KG1 (cell line): ENCODE measurements around the gene TMEM62.

ENCODE experiments used
- DNase-seq: peaks from one replicate; lab custom pipeline; 2025; lab: John Stamatoyannopoulos, UW

The TMEM62 gene

GRCh38 chr15:43133430-43134156, at the start of gene TMEM62:
TSS of gene TMEM62 (plus strand) at chr15:43133586. CDS start at chr15:43133803, 217 bp downstream.
- DNase-seq, result peak; percentile 36

GRCh38 chr15:43085921-43086320, 47.5 kb upstream of the TMEM62 start:
- no peak for DNase-seq

GRCh38 chr15:43086551-43086950, 46.8 kb upstream of the TMEM62 start:
- no peak for DNase-seq

GRCh38 chr15:43091859-43092258, 41.5 kb upstream of the TMEM62 start:
- no peak for DNase-seq

GRCh38 chr15:43093026-43093425, 40.4 kb upstream of the TMEM62 start:
- no peak for DNase-seq

- no peak for DNase-seq
Observed at GRCh38 chr15:43094416-43095030, 38.9 kb upstream of the TMEM62 start.

- no peak for DNase-seq
Observed at GRCh38 chr15:43095243-43095642, 38.1 kb upstream of the TMEM62 start.

DNA sequence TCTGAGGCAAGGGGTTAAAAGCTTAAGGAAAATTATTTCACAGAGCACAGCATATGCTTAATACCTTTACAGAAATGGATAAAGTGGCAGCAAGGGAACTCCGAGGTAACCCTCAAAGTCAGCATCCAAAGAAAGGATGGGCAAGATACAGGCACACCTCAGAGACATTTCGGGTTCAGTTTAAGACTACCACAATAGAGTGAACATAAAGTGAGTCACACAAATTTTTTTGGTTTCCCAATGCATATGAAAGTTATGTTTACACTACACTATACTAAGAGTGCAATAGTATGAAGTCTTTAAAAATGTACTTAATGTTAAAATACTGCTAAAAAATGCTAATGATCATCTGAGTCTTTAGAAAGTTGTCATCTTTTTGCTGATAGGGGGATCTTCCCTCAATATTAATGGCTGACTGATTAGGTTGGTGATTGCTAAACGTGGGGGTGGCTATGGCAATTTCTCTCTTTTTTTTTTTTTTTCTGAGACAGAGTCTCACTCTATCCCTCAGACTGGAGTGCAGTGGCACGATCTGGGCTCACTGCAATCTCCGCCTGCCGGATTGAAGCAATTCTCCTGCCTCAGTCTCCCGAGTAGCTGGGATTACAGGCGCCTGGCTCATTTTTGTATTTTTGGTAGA, 37.6 kb upstream of the TMEM62 start:
- no peak for DNase-seq

GRCh38 chr15:43096411-43096810, 37.0 kb upstream of the TMEM62 start:
- no peak for DNase-seq

DNA sequence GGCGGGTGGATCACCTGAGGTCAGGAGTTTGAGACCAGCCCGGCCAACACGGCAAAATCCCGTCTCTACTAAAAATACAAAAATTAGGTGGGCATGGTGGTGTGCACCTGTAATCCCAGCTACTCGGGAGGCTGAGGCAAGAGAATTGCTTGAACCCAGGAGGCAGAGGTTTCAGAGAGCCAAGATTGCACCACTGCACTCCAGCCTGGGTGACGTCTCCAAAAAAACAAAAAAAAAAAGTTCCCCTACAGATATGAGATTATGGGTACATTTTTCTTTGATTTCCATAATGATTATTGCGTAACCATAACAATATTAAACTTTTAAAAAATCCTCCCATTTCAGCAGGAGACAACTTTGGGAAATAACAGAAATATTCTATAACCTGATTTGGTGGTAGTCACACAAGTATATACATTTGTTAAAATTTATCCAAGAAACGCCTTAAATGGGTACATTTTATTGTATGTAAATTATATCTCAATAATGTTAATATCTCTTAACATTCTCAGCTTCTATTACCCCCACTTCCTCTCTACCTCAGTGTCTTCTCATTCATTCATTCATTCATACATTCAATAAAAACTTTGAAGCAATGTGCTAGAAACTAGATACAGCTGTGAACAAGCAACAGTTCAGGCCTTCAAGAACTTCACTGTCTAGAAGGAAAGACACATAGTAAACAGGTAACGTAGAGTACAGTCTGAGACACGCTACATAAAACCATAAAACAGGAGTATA, 34.1 kb upstream of the TMEM62 start:
- no peak for DNase-seq

GRCh38 chr15:43100971-43101370, 32.4 kb upstream of the TMEM62 start:
- no peak for DNase-seq

- DNase-seq, result no peak
Observed at GRCh38 chr15:43102187-43102586, 31.2 kb upstream of the TMEM62 start.

GRCh38 chr15:43103907-43104306, 29.5 kb upstream of the TMEM62 start:
- no peak for DNase-seq

DNA sequence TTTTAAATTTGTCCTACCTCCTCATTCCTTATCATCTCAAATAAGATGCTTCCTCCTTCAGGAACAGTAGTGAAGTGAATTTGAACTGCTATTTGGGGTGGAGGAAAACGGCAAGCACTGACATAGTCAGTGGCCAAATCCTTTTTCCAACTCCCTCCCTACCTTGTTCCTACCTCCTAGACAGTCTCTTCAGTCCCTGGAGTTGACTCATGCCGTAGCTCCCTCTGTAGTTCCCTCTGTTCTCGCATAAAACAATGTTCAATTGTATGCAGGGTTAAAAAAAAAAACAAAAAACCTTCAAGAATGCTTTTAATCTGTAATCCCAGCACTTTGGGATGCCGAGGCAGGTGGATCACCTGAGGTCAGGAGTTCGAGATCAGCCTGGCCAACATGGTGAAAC, 29.0 kb upstream of the TMEM62 start:
- no peak for DNase-seq

- peak; percentile 29 for DNase-seq
Observed at GRCh38 chr15:43105077-43105736, 28.2 kb upstream of the TMEM62 start.

DNA sequence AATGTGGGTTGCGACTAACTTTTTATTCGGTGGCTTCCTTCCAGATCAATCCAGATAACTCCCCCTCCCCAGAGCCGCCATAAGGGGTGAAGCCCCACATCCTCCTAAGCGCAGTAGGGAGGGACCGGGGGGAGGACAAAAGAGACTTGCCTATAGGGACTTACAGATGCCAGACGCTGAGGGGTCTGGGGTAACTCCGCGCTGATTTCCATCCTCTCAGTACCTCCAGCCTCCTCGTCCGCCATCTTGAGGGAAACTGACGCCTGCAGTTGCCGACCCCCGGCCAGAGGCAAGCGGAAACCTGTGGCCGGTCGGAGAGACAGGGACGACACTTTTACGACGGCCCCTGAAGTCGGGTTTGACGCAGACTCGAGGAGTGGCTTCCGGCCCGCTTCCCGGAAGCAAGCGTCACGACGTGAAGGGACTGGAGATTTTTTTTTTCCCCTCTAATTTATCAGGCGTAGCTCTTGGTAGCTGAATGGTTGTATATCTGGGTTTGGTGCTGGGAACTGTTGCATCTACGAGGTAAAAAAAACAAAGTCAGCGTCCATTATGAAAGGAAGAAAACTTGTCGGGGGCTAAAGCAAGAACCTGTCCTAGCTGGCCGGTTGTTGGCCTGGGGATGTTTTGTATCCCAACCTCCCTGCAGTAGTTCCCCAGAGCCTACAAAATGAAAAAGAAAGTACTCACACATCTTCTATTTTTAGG, 27.5 kb upstream of the TMEM62 start, which contains the start of gene UBR1:
TSS of gene UBR1 (minus strand) at position 261 of the 708 bp plus-strand sequence. CDS start at position 245, 16 bp downstream.
- peak; percentile 86 for DNase-seq

DNA sequence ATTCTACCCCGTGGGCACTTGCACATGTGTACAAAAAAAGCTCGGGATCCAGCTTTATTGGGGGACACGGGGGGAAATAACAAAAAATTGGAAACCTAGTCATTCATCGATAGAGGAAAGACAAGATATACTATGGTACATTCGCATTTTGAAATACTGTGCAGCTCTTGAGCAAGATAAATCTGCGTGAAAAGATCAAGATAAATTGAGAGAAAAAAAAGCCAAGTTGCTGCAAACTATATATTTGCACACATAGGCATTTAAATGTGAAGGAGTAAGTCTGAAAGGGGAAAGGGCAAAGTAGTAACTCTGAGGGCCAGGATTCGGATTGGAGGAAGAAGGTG, 26.9 kb upstream of the TMEM62 start:
- no peak for DNase-seq

GRCh38 chr15:43107751-43108150, 25.6 kb upstream of the TMEM62 start:
- DNase-seq, result no peak

DNA sequence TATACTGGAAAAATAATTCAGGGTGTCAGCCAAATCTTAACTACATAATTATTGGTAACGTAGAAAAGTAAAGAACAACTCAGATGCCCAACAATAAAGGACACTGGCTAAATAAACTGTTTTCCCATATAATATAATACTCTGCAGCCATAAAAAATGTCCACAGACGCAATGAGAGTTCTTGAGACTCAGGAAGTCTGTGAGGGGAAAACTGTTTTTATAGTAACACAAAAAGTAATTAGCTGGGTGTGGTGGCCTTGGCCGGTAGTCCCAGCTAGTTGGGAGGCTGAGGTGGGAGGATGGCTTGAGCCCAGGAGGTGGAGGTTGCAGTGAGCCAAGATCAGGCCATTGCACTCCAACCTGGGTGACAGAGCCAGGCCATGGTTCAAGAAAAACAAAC, 22.0 kb upstream of the TMEM62 start:
- DNase-seq, result no peak

DNA sequence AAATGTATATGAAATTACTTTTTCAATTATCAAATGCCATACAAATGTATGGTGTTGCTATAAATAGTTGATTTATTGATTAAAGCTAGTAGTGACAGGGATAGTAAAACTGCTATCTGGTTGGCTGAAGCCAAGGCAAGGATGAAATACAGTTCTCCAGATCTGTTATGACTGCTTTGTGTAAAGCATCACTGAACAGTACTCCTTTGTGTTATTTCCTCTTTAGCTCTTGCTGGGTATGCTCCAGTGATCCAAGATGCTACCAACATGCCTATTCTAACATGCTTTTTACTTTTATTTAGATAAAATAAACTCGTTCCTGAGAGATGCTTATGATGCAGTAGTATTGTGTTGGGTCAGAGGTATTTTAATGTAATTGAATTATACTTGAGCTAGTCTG, 15.1 kb upstream of the TMEM62 start:
- DNase-seq, result no peak

- DNase-seq, result no peak
Observed at GRCh38 chr15:43118829-43119228, 14.6 kb upstream of the TMEM62 start.
